Adrenal gland (tissue), 5 donors: ENCODE data around the gene COL17A1.

Source experiments
- CTCF ChIP-seq, 6 experiments: fragments of 450-650 bp in 4 of 6; fragments of 200-600 bp in 2 of 6; sonication (generic) in 1 of 6; IDR thresholded peaks; 1 replicate in 5 of 6; 2 replicates in 1 of 6; pipeline versions ENCODE4 v1.5.1 to v1.8.0; 2016 to 2021; ENCODE audit warnings: antibody characterized with exemption in 6 of 6, mild to moderate bottlenecking in 2 of 6, moderate library complexity in 1 of 6
- POLR2A ChIP-seq, 2 donors: fragments of 450-650 bp; IDR thresholded peaks; one replicate each; pipeline ENCODE4 v1.6.1; 2017; ENCODE audit warnings: antibody characterized with exemption in 2 of 2, mild to moderate bottlenecking in 2 of 2, moderate library complexity in 1 of 2
- donor health status: DM: no; HTN: no; CAD: no.

GRCh38 chr10:104120903-104121484 is 35.3 kb upstream of the COL17A1 start:
- TF ChIP-seq CTCF (IDR thresholded peaks at IDR 0.05) (no peak), POLR2A (IDR thresholded peaks at IDR 0.05) (no peak)
